HL-60 (cell line): ENCODE results near the gene CASP8AP2.

ENCODE experiments used
- POLR2AphosphoS5 ChIP-seq: IDR thresholded peaks from 2 replicates; pipeline ENCODE4 v1.6.1; 2012; ENCODE audit warnings: low read depth
- REST ChIP-seq: IDR thresholded peaks from 2 replicates; pipeline ENCODE4 v1.6.1; 2012; ENCODE audit warnings: low read depth; ENCODE audit not compliant: insufficient replicate concordance
- TF ChIP-seq, protein P1 (sequence below): IDR thresholded peaks from one replicate; pipeline ENCODE4 v1.5.1; 2011; ENCODE audit warnings: low read length, control low read depth, inconsistent platforms; ENCODE audit not compliant: insufficient read depth

GRCh38 chr6:89887452-89888137 is 57.9 kb downstream of the CASP8AP2 start:
- TF ChIP-seq, protein P1, sequence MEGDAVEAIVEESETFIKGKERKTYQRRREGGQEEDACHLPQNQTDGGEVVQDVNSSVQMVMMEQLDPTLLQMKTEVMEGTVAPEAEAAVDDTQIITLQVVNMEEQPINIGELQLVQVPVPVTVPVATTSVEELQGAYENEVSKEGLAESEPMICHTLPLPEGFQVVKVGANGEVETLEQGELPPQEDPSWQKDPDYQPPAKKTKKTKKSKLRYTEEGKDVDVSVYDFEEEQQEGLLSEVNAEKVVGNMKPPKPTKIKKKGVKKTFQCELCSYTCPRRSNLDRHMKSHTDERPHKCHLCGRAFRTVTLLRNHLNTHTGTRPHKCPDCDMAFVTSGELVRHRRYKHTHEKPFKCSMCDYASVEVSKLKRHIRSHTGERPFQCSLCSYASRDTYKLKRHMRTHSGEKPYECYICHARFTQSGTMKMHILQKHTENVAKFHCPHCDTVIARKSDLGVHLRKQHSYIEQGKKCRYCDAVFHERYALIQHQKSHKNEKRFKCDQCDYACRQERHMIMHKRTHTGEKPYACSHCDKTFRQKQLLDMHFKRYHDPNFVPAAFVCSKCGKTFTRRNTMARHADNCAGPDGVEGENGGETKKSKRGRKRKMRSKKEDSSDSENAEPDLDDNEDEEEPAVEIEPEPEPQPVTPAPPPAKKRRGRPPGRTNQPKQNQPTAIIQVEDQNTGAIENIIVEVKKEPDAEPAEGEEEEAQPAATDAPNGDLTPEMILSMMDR: no peak
- no peak for TF ChIP-seq POLR2AphosphoS5
- TF ChIP-seq REST: no peak
